Retinal pigment epithelial cell (primary cell): ENCODE measurements around the gene TMEM120B.

Experiments used
- DNase-seq: peaks from one replicate; pipeline ENCODE4 v3.0.0-alpha.2; 2010; ENCODE audit warnings: low read depth
- H3K4me3 ChIP-seq: 2 replicates; pipeline ENCODE4 v1.5.1; 2011; ENCODE audit warnings: mild to moderate bottlenecking, low read length, control low read depth, moderate library complexity
- TF ChIP-seq, protein P1 (sequence below): conservative IDR thresholded peaks from 2 replicates; pipeline ENCODE4 v1.5.1; 2011; ENCODE audit warnings: low read depth, low read length, control low read depth, inconsistent platforms

Gene TMEM120B

GRCh38 chr12:121829250-121829918, 116.8 kb downstream of the TMEM120B start:
- TF ChIP-seq, protein P1, sequence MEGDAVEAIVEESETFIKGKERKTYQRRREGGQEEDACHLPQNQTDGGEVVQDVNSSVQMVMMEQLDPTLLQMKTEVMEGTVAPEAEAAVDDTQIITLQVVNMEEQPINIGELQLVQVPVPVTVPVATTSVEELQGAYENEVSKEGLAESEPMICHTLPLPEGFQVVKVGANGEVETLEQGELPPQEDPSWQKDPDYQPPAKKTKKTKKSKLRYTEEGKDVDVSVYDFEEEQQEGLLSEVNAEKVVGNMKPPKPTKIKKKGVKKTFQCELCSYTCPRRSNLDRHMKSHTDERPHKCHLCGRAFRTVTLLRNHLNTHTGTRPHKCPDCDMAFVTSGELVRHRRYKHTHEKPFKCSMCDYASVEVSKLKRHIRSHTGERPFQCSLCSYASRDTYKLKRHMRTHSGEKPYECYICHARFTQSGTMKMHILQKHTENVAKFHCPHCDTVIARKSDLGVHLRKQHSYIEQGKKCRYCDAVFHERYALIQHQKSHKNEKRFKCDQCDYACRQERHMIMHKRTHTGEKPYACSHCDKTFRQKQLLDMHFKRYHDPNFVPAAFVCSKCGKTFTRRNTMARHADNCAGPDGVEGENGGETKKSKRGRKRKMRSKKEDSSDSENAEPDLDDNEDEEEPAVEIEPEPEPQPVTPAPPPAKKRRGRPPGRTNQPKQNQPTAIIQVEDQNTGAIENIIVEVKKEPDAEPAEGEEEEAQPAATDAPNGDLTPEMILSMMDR = no peak

DNA sequence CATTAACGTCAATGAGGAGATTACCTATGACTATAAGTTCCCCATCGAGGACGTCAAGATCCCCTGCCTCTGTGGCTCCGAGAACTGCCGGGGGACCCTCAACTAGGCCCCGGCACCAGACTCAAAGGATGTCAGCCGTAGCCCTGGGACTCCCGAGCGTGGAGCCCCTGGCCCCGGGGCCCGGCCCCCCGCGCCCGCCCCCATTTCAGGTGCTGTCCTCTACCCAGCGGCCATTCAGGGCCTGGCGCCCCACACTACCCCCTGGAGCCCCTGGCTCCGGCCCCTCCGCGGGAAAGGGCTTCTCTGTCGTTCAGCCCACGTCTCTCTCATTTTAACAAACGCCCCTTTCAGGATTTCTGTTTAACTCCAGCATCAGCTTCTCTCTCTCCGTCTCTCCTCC, 117.6 kb downstream of the TMEM120B start:
- no peak overlapping the region for H3K4me3 ChIP-seq
- TF ChIP-seq, protein P1 = no peak
- DNase-seq = no peak

More at GRCh38 chr12:121829250-121829918, 116.8 kb downstream of the TMEM120B start:
- H3K4me3 ChIP-seq = no peak overlapping the region
- no peak for DNase-seq

GRCh38 chr12:121830588-121831265, 118.2 kb downstream of the TMEM120B start:
- DNase-seq = no peak
- H3K4me3 ChIP-seq = no peak overlapping the region
- TF ChIP-seq, protein P1 = no peak
